ENCODE measurements around the gene RAB8B. TPM values are rescaled to one million over a fixed set of nuclear protein-coding genes. Genes with fewer than 3 reads are reported as not detected.

The RAB8B gene
- total and polyA plus RNA-seq, 9 of the 15 experiments (the other 6 are each of a cell fraction or from before 2014, with no cell fraction given), result 7.8 to 32.1 (median 24.2) TPM

- TF ChIP-seq FOXM1 (IDR thresholded peaks at IDR 0.05; ENCODE audit: low read depth), result no peak; the same call in 1 of the 2 replicates
- no peak for TF ChIP-seq FOXM1 (CRISPR knock-in tag; IDR thresholded peaks at IDR 0.05; ENCODE audit: low read depth)
- no peak for TF ChIP-seq MBD1 (CRISPR knock-in tag; IDR thresholded peaks at IDR 0.05)
- TF ChIP-seq MED1 (CRISPR knock-in tag; IDR thresholded peaks at IDR 0.05; ENCODE audit: borderline replicate concordance), result no peak
- peak; percentile 55 for TF ChIP-seq FOSL1 (tag; conservative IDR thresholded peaks at IDR 0.05)
- 0 out of 2 replicates have a peak, but pooled peaks have one; percentile 36 for TF ChIP-seq ZNF384 (IDR thresholded peaks at IDR 0.05; ENCODE audit: low read depth, low read length)
- no peak for TF ChIP-seq XRCC4 (IDR thresholded peaks at IDR 0.05; ENCODE audit: extremely low read depth, insufficient read depth, insufficient read length)
- TF ChIP-seq KLF16 (IDR thresholded peaks at IDR 0.05), result 0 out of 2 replicates have a peak, but pooled peaks have one; percentile 20
- TF ChIP-seq ARID1B (IDR thresholded peaks at IDR 0.05), result 0 out of 2 replicates have a peak, but pooled peaks have one; percentile 35
- no peak for TF ChIP-seq POLR2A (conservative IDR thresholded peaks at IDR 0.05)
- TF ChIP-seq MEF2A (IDR thresholded peaks at IDR 0.05; ENCODE audit: control insufficient read depth, low read depth, low read length), result no peak
- TF ChIP-seq POLR2B (IDR thresholded peaks at IDR 0.05; ENCODE audit: low read depth, partially characterized antibody), result no peak
- TF ChIP-seq TOE1 (IDR thresholded peaks at IDR 0.05; ENCODE audit: borderline replicate concordance), result no peak
- TF ChIP-seq TOE1 (CRISPR knock-in tag; IDR thresholded peaks at IDR 0.05; ENCODE audit: borderline replicate concordance, low read depth), result no peak
- no peak for TF ChIP-seq FOXP4 (CRISPR knock-in tag; IDR thresholded peaks at IDR 0.05; ENCODE audit: borderline replicate concordance)
- TF ChIP-seq THAP12 (CRISPR knock-in tag; IDR thresholded peaks at IDR 0.05), result no peak
- peak; percentile 79 for TF ChIP-seq HMBOX1 (IDR thresholded peaks at IDR 0.05)
- TF ChIP-seq TRIM25 (IDR thresholded peaks at IDR 0.05; ENCODE audit: borderline replicate concordance), result no peak
- peak; percentile 38; the same call in 1 of the 2 replicates for TF ChIP-seq TEAD4 (IDR thresholded peaks at IDR 0.05; ENCODE audit: low read length)
- TF ChIP-seq TEAD4 (CRISPR knock-in tag; IDR thresholded peaks at IDR 0.05; ENCODE audit: borderline replicate concordance), result no peak
Observed at GRCh38 chr15:63203451-63204090, 14.2 kb downstream of the RAB8B start (continued).
